ENCODE measurements around the gene KIF27.
"Not testable (repeated sequence)": the region's sequence is repeated elsewhere in the genome, so short reads cannot be mapped to it uniquely, and the experiment has no call there.

KIF27 gene, protein sequence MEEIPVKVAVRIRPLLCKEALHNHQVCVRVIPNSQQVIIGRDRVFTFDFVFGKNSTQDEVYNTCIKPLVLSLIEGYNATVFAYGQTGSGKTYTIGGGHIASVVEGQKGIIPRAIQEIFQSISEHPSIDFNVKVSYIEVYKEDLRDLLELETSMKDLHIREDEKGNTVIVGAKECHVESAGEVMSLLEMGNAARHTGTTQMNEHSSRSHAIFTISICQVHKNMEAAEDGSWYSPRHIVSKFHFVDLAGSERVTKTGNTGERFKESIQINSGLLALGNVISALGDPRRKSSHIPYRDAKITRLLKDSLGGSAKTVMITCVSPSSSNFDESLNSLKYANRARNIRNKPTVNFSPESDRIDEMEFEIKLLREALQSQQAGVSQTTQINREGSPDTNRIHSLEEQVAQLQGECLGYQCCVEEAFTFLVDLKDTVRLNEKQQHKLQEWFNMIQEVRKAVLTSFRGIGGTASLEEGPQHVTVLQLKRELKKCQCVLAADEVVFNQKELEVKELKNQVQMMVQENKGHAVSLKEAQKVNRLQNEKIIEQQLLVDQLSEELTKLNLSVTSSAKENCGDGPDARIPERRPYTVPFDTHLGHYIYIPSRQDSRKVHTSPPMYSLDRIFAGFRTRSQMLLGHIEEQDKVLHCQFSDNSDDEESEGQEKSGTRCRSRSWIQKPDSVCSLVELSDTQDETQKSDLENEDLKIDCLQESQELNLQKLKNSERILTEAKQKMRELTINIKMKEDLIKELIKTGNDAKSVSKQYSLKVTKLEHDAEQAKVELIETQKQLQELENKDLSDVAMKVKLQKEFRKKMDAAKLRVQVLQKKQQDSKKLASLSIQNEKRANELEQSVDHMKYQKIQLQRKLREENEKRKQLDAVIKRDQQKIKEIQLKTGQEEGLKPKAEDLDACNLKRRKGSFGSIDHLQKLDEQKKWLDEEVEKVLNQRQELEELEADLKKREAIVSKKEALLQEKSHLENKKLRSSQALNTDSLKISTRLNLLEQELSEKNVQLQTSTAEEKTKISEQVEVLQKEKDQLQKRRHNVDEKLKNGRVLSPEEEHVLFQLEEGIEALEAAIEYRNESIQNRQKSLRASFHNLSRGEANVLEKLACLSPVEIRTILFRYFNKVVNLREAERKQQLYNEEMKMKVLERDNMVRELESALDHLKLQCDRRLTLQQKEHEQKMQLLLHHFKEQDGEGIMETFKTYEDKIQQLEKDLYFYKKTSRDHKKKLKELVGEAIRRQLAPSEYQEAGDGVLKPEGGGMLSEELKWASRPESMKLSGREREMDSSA (N-terminal part only)

DNA sequence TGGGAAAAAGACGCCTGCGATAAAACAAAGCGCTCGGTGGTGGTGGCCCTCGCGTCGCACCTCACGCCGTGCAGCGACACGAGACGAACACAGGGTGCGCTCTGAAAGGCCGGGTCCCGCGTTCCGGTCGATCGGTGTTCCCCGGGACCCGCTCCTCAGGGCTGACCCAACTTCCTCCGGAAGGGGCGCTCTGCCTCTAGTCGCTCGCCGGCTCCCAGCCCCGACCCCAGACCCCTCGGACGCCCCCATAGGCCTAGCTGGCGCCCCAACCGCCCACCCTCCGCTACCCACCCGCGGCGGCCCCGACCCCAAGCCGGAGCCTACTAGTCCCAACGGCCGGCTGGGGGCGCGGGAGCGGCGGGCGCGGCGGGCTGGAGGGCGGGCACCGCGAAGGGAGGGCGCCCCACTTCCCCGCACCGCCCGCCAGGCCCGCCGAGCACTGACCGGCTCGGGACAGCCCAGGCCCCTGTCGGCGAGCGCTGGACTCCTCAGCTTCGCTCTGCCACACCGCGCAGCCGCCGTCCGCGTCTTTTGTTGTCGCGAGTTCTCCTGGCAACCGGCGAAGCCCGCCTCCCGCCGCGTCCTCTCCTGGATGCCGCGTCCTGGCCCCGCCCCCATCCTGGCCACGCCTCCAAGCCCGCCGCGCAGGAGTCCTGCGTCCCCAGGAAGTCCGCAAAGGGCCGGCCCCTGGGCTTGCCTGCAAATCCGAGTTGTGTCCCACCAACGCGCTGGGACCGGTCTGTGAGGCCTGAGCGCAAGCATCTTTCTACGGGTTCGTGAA is at the start of gene KIF27:
Gene KIF27, minus strand, starts transcription at position 506 of the 781 bp plus-strand sequence. CDS start 5,841 bp downstream, outside the sequence.
- DNase-seq, result peak; percentile 83

- DNase-seq, result no peak
Measured at GRCh38 chr9:83969602-83970001, 48.4 kb upstream of the KIF27 start.

- no peak for DNase-seq
Measured at GRCh38 chr9:83967073-83967472, 45.8 kb upstream of the KIF27 start.

- no peak for DNase-seq
Measured at GRCh38 chr9:83966209-83966582, 45.0 kb upstream of the KIF27 start.

GRCh38 chr9:83965350-83966208 is 44.3 kb upstream of the KIF27 start:
- peak; percentile 8 for DNase-seq

- no peak for DNase-seq
Measured at GRCh38 chr9:83964973-83965349, 43.7 kb upstream of the KIF27 start.

DNA sequence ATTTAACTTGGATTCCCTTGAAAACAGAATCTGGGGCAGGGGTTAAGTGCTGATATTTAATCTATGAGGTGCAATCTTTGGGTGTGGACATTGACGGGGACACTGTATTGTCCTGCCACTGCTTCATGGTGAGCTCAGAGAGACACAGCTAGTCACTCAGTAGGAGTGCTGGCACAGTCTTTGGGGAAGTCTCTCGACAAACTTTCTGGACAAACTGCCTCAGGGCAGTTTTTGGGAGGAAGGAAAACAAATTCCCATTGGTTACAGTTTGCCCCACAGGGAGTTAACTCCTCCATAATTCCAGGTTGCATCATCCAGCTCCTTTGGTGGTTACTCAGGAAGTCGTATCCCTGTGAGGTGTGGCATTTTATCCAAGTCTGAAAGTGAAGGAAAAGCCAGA is 40.9 kb upstream of the KIF27 start:
- no peak for DNase-seq

- no peak for DNase-seq
Measured at GRCh38 chr9:83960991-83961390, 39.8 kb upstream of the KIF27 start.

DNA sequence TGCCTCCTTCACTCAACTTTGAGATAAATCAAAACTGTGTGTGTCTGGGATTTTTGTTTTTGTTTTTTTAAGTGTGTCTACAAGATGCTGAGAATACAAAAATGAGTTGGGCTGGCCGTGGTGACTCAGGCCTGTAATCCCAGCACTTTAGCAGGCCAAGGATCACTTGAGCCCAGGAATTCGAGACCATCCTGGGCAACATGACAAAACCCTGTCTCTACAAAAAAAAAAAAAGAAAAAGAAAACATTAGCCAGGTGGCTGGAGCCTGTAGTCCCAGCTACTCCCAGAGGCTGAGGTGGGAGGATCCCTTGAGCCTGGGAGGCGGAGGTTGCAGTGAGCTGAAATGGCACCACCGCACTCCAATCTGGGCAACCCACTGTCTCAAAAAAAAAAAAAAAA is 37.8 kb upstream of the KIF27 start:
- DNase-seq, result no peak

- no peak for DNase-seq
Measured at GRCh38 chr9:83957248-83957513, 35.9 kb upstream of the KIF27 start.

- no peak for DNase-seq
Measured at GRCh38 chr9:83956436-83957247, 35.4 kb upstream of the KIF27 start.

GRCh38 chr9:83956086-83956435 is 34.8 kb upstream of the KIF27 start:
- DNase-seq, result no peak

GRCh38 chr9:83948096-83948495 is 26.9 kb upstream of the KIF27 start:
- DNase-seq, result not testable (repeated sequence)

- no peak for DNase-seq
Measured at GRCh38 chr9:83940590-83941303, 19.5 kb upstream of the KIF27 start.

DNA sequence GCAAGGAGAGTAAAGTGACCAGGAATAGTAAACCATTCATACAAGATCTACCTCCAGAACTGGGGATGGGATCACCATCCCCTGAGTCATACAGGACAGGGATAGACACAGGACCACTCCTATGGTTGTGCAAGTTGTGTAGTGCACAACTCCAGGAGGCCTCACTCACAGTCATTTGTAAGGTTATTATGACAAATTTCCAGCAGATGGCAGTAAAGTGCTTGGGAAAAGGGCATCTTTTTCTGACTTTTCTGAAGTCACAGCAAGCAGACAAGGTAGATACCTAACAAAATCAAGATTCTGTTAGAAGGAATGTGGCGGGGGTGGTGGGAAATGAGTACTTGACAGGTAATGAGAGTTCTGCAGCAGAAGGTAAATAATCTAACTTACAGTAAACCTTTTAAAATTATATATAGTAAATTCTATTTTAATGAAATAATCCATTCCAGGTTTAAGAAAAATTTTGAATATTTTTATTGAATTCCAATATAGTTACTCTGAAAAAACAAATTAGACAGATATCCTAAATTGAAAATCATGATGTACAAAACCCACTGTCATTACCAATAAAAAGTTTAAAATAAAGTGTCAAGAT is 16.7 kb upstream of the KIF27 start:
- no peak for DNase-seq

DNA sequence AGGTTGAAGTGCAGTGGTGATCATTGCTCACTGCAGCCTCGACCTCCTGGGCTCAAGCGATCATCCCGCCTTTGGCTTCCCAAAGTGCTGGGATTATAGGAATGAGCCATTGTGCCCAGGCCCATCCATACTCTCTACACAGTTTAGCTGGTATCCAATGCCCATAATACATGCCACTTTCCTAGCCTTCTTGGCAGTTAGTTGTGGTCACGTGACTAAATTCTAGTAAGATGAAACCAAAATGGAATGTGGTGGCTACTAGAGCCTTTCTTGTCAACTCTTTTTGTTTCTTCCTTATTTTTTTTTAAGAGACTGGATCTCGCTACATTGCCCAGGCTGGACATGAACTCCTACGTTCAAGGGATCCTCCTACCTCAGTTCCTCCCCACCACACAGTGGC is 15.3 kb upstream of the KIF27 start:
- DNase-seq, result no peak

DNA sequence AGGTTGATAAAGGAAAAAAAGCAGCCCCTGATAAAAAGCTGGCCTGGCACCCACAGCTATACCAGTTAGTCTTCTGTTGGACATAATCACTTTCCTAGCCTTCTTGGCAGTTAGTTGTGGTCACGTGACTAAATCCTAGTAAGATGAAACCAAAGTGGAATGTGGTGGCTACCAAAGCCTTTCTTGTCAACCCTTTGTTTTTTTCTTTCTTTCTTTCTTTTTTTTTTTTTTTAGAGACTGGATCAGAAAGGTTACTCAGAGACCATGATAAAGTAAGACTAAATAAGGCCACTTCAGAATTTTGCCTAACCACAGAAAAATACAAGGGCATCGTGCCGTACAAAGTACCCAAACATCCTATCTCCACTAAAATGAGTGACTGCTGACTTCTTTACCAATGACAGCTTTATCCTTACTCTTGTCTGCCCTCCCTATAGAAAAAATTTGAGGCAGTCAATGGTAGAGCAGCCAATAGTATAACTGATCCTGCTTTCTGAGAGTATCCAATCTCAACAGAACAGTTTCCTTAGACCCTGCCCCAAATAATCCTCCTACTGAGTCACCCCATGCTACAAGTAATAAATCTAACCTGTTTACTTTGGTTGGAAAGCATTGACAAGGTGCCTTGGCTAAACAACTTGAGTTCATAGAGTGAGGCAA is 14.2 kb upstream of the KIF27 start:
- no peak for DNase-seq

DNA sequence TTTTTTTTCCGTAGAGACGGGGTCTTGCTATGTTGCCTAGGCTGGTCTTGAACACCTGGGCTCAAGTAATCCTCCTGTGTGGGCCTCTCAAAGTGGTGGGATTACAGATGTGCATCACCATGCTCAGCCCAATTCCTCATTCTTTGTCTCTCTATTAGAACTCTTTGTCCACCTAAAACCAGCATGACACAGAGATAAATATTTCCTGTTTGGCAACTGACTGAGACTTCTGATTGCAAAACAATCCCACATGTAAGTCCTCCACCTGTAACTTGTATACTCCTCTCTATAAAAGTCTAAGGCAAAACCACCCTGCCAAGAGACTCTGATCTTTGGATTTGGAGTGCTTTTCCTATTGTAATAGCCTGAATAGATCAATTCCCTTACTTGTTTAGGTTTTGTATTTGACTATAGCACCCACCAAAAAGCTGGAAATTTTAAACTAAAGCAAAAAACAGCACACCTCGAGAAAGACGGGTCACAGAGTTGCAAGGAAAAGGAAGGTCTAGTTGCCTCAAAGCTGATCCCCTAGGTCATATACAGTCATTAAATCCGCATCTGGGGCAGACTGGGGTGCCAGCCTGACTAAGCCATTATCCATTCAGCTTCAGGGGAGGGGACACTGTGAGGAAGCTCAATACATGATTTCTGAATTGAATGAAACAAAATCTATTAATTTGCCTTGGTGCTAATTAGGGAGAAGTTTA is 13.5 kb upstream of the KIF27 start:
- no peak for DNase-seq

DNA sequence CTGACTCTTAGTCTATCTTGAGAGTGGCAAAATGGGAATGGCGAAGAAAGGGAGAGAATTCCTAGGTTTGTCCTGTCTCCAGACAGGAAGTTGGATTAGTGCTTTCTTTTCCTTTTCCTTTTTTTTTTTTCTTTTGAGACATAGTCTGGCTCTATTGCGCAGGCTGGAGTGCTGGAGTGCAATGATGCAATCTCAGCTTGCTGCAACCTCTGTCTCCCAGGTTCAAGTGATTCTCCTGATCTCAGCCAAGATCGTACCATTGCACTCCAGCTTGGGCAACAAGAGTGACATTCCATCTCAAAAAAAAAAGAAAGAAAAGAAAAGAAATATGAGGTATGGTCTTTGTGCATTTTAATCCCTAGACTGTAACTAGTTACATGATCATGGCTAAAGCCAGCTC is 12.6 kb upstream of the KIF27 start:
- no peak for DNase-seq
